OCI-LY3 (cell line): ENCODE results near the gene SLC13A3.

Source experiments
- H2AFZ ChIP-seq: fragments of 200-600, 300-600 bp; shearing (Covaris generic); 2 replicates; pipeline ENCODE4 v1.6.0; 2014; ENCODE audit warnings: antibody characterized with exemption, low read depth, low read length
- H3K27ac ChIP-seq: fragments of 200-600, 300-600 bp; sonication (generic); 2 replicates; pipeline ENCODE4 v1.5.1; 2014; ENCODE audit warnings: mild to moderate bottlenecking, low read length, moderate library complexity, mixed read lengths
- H3K27me3 ChIP-seq: fragments of 200-600, 300-600 bp; sonication (generic); 2 replicates; pipeline ENCODE4 v1.6.1; 2014; ENCODE audit warnings: low read depth, low read length, mixed read lengths
- H3K36me3 ChIP-seq: fragments of 200-600, 300-600 bp; sonication (generic); replicated peaks from 2 replicates; pipeline ENCODE3; 2014; ENCODE audit warnings: low read depth, low read length, mixed read lengths
- H3K4me1 ChIP-seq: fragments of 300-600, 200-600 bp; sonication (generic); 2 replicates; pipeline ENCODE4 v1.6.1; 2014; ENCODE audit warnings: low read length, mixed read lengths
- H3K4me2 ChIP-seq: fragments of 200-600, 300-600 bp; sonication (generic); 2 replicates; pipeline ENCODE4 v1.6.1; 2014; ENCODE audit warnings: low read length, mixed read lengths
- H3K4me3 ChIP-seq: fragments of 300-600, 200-600 bp; sonication (generic); 2 replicates; pipeline ENCODE4 v1.5.1; 2014; ENCODE audit warnings: antibody characterized with exemption, mild to moderate bottlenecking, low read length, moderate library complexity
- H3K79me2 ChIP-seq: fragments of 300-600, 200-600 bp; shearing (Covaris generic); 2 replicates; pipeline ENCODE4 v1.6.1; 2014; ENCODE audit warnings: mild to moderate bottlenecking, low read length, mixed read lengths
- H3K9ac ChIP-seq: fragments of 300-600, 200-600 bp; shearing (Covaris generic); 2 replicates; pipeline ENCODE4 v1.6.0; 2014; ENCODE audit warnings: mild to moderate bottlenecking, low read length, moderate library complexity
- H3K9me3 ChIP-seq: fragments of 200-600, 300-600 bp; shearing (Covaris generic); 2 replicates; pipeline ENCODE4 v1.6.1; 2014; ENCODE audit warnings: low read length, mixed read lengths; ENCODE audit not compliant: insufficient read depth
- H4K20me1 ChIP-seq: fragments of 200-600, 300-600 bp; sonication (generic); 2 replicates; pipeline ENCODE4 v1.6.1; 2016; ENCODE audit warnings: low read length, mixed read lengths; ENCODE audit not compliant: insufficient read depth
- CTCF ChIP-seq: fragments of 200-600, 300-600 bp; sonication (generic); IDR thresholded peaks from 2 replicates; pipeline ENCODE4 v1.5.1; 2014; ENCODE audit warnings: antibody characterized with exemption, low read length, low read depth
- EZH2phosphoT487 ChIP-seq: fragments of 200-600 bp; shearing (Covaris generic); IDR thresholded peaks from 2 replicates; pipeline ENCODE4 v1.6.1; 2018; ENCODE audit warnings: antibody characterized with exemption, mixed run types, low read depth

SLC13A3 gene

GRCh38 chr20:46573234-46573633, 78.0 kb downstream of the SLC13A3 start:
- TF ChIP-seq EZH2phosphoT487 = no peak
- no peak for TF ChIP-seq CTCF
- Histone ChIP-seq H3K4me3 (no peak overlapping the region), H3K9ac (no peak overlapping the region), H3K79me2 (no peaks in the 10 kb centered on the region), H3K27ac (no peak overlapping the region), H3K9me3 (no peaks in the 10 kb centered on the region), H2AFZ (no peak overlapping the region), H3K4me2 (no peak overlapping the region), H3K4me1 (peaks cover 8% of the 10 kb centered on the region; the same call in 1 of the 2 replicates), H4K20me1 (no peaks in the 10 kb centered on the region), H3K36me3 (no peaks in the 10 kb centered on the region), H3K27me3 (peaks cover 73% of the 10 kb centered on the region)

GRCh38 chr20:46572790-46573189, 78.5 kb downstream of the SLC13A3 start:
- Histone ChIP-seq H3K9me3 (no peaks in the 10 kb centered on the region), H3K4me2 (no peak overlapping the region), H3K36me3 (no peaks in the 10 kb centered on the region), H4K20me1 (no peaks in the 10 kb centered on the region), H2AFZ (no peak overlapping the region), H3K9ac (no peak overlapping the region), H3K27me3 (peaks cover 73% of the 10 kb centered on the region), H3K4me3 (no peak overlapping the region), H3K27ac (no peak overlapping the region), H3K4me1 (peaks cover 8% of the 10 kb centered on the region; the same call in 1 of the 2 replicates), H3K79me2 (no peaks in the 10 kb centered on the region)
- TF ChIP-seq CTCF (no peak), EZH2phosphoT487 (no peak)

- no peak overlapping the region for H2AFZ ChIP-seq
- H3K27me3 ChIP-seq = peaks cover 79% of the 10 kb centered on the region
- no peak overlapping the region for H3K9ac ChIP-seq
- H4K20me1 ChIP-seq = no peaks in the 10 kb centered on the region
- no peak overlapping the region for H3K4me3 ChIP-seq
- no peak for TF ChIP-seq CTCF
- TF ChIP-seq EZH2phosphoT487 = no peak
- H3K79me2 ChIP-seq = no peaks in the 10 kb centered on the region
- H3K9me3 ChIP-seq = no peaks in the 10 kb centered on the region
- peaks cover 8% of the 10 kb centered on the region; the same call in 1 of the 2 replicates for H3K4me1 ChIP-seq
- H3K27ac ChIP-seq = no peak overlapping the region
- H3K36me3 ChIP-seq = no peaks in the 10 kb centered on the region
- H3K4me2 ChIP-seq = no peak overlapping the region
Measured at GRCh38 chr20:46572153-46572552, 79.1 kb downstream of the SLC13A3 start.

GRCh38 chr20:46571418-46571817, 79.8 kb downstream of the SLC13A3 start:
- Histone ChIP-seq H3K4me1 (peaks cover 8% of the 10 kb centered on the region; the same call in 1 of the 2 replicates), H3K27me3 (peaks cover 78% of the 10 kb centered on the region), H3K27ac (no peak overlapping the region), H3K9ac (no peak overlapping the region), H2AFZ (no peak overlapping the region), H3K9me3 (no peaks in the 10 kb centered on the region), H3K4me2 (no peak overlapping the region), H4K20me1 (no peaks in the 10 kb centered on the region), H3K79me2 (no peaks in the 10 kb centered on the region), H3K4me3 (no peak overlapping the region), H3K36me3 (no peaks in the 10 kb centered on the region)
- TF ChIP-seq CTCF (no peak), EZH2phosphoT487 (no peak)
